Activated CD8-positive, alpha-beta memory T cell treated with anti-CD3 and anti-CD28 coated beads, Interleukin-2, amount 10 ng/mL, durations not matched to agents 7 days and 5 days (primary cell): ENCODE results near the gene ELFN1. TPM values are rescaled to one million over a fixed set of nuclear protein-coding genes. Genes with fewer than 3 reads are reported as not detected.
"Not testable (repeated sequence)": the region's sequence is repeated elsewhere in the genome, so short reads cannot be mapped to it uniquely, and the experiment has no call there.

Source experiments
- ATAC-seq: fragments of 150-1000 bp; cut with Tn5 transposase; one replicate; pipeline ENCODE4 v1.10.0; 2021; ENCODE audit warnings: moderate library complexity
- CTCF ChIA-PET: fragments of 350-600 bp; sonication (Branson Sonifier 250); formaldehyde crosslinking; loops from one replicate; lab custom pipeline; 2021; ENCODE audit warnings: antibody characterized with exemption; lab: Charles Lee
- DNase-seq: peaks from one replicate; pipeline ENCODE4 v3.0.0-alpha.2; 2020
- H3K27ac Mint-ChIP-seq: one replicate; pipeline ENCODE4 v1.8.0; 2021; ENCODE audit warnings: mild to moderate bottlenecking, mixed read lengths
- H3K27me3 Mint-ChIP-seq: one replicate; pipeline ENCODE4 v1.8.0; 2021; ENCODE audit warnings: mixed read lengths
- H3K36me3 Mint-ChIP-seq: one replicate; pipeline ENCODE4 v1.8.0; 2021; ENCODE audit warnings: mild to moderate bottlenecking, mixed read lengths
- H3K4me1 Mint-ChIP-seq: one replicate; pipeline ENCODE4 v1.8.0; 2021; ENCODE audit warnings: mixed read lengths
- H3K4me3 Mint-ChIP-seq: one replicate; pipeline ENCODE4 v1.8.0; 2021; ENCODE audit warnings: mild to moderate bottlenecking, moderate library complexity, mixed read lengths
- H3K9me3 Mint-ChIP-seq: one replicate; pipeline ENCODE4 v1.8.0; 2022; ENCODE audit warnings: low read depth, mixed read lengths
- total RNA-seq, 2 experiments: library from RNA; stranded (reverse); gene quantifications; one replicate each; pipeline ENCODE4 v1.2.3, GENCODE V29; 2021

Gene ELFN1
- total RNA-seq, 2 experiments from 2014 or later = not detected

GRCh38 chr7:1713502-1714484 is 43.7 kb downstream of the ELFN1 start:
- peaks cover 6% of the 10 kb centered on the region for H3K9me3 Mint-ChIP-seq
- DNase-seq (no peak), ATAC-seq (no peak)
- no peaks in the 10 kb centered on the region for H3K4me1 Mint-ChIP-seq
- H3K27ac Mint-ChIP-seq = no peak overlapping the region
- CTCF ChIA-PET = no interaction called here
- no peak overlapping the region for H3K4me3 Mint-ChIP-seq
- H3K27me3 Mint-ChIP-seq = no peaks in the 10 kb centered on the region
- no peaks in the 10 kb centered on the region for H3K36me3 Mint-ChIP-seq

- Mint-ChIP-seq H3K4me3 (no peak overlapping the region), H3K4me1 (no peaks in the 10 kb centered on the region), H3K9me3 (peaks cover 2% of the 10 kb centered on the region), H3K27ac (no peak overlapping the region), H3K36me3 (no peaks in the 10 kb centered on the region), H3K27me3 (no peaks in the 10 kb centered on the region)
- DNase-seq (no peak), ATAC-seq (no peak)
- CTCF ChIA-PET = no interaction called here
Measured at GRCh38 chr7:1714583-1715330, 44.7 kb downstream of the ELFN1 start.

GRCh38 chr7:1715331-1715625 is 45.2 kb downstream of the ELFN1 start:
- no peak overlapping the region for H3K27ac Mint-ChIP-seq
- no peak for ATAC-seq
- DNase-seq = no peak
- CTCF ChIA-PET = no interaction called here
- no peaks in the 10 kb centered on the region for H3K4me1 Mint-ChIP-seq
- no peaks in the 10 kb centered on the region for H3K36me3 Mint-ChIP-seq
- no peak overlapping the region for H3K4me3 Mint-ChIP-seq
- no peaks in the 10 kb centered on the region for H3K27me3 Mint-ChIP-seq
- H3K9me3 Mint-ChIP-seq = no peaks in the 10 kb centered on the region

GRCh38 chr7:1715671-1716074 is 45.6 kb downstream of the ELFN1 start:
- no peaks in the 10 kb centered on the region for H3K4me1 Mint-ChIP-seq
- DNase-seq (no peak), ATAC-seq (no peak)
- no peaks in the 10 kb centered on the region for H3K27me3 Mint-ChIP-seq
- H3K36me3 Mint-ChIP-seq = no peaks in the 10 kb centered on the region
- CTCF ChIA-PET = no interaction called here
- no peaks in the 10 kb centered on the region for H3K9me3 Mint-ChIP-seq
- H3K4me3 Mint-ChIP-seq = no peak overlapping the region
- no peak overlapping the region for H3K27ac Mint-ChIP-seq

- Mint-ChIP-seq H3K4me3 (no peak overlapping the region), H3K27ac (no peak overlapping the region), H3K4me1 (no peaks in the 10 kb centered on the region), H3K36me3 (no peaks in the 10 kb centered on the region), H3K9me3 (no peaks in the 10 kb centered on the region), H3K27me3 (no peaks in the 10 kb centered on the region)
- DNase-seq (no peak), ATAC-seq (no peak)
- CTCF ChIA-PET = no interaction called here
Measured at GRCh38 chr7:1716263-1717094, 46.4 kb downstream of the ELFN1 start.

- CTCF ChIA-PET = no interaction called here
- DNase-seq = no peak
- no peaks in the 10 kb centered on the region for H3K27me3 Mint-ChIP-seq
- no peak overlapping the region for H3K27ac Mint-ChIP-seq
- no peaks in the 10 kb centered on the region for H3K36me3 Mint-ChIP-seq
- no peaks in the 10 kb centered on the region for H3K9me3 Mint-ChIP-seq
- no peak for ATAC-seq
- H3K4me1 Mint-ChIP-seq = no peaks in the 10 kb centered on the region
- H3K4me3 Mint-ChIP-seq = no peak overlapping the region
Measured at GRCh38 chr7:1717095-1717483, 47.0 kb downstream of the ELFN1 start.

GRCh38 chr7:1717903-1718676 is 48.0 kb downstream of the ELFN1 start:
- H3K36me3 Mint-ChIP-seq = no peaks in the 10 kb centered on the region
- H3K9me3 Mint-ChIP-seq = no peaks in the 10 kb centered on the region
- no peak overlapping the region for H3K27ac Mint-ChIP-seq
- H3K4me3 Mint-ChIP-seq = no peak overlapping the region
- H3K27me3 Mint-ChIP-seq = no peaks in the 10 kb centered on the region
- no peak for ATAC-seq
- H3K4me1 Mint-ChIP-seq = no peaks in the 10 kb centered on the region
- CTCF ChIA-PET = no interaction called here
- no peak for DNase-seq

- H3K4me3 Mint-ChIP-seq, H3K36me3 Mint-ChIP-seq, H3K9me3 Mint-ChIP-seq, DNase-seq, H3K27ac Mint-ChIP-seq, H3K4me1 Mint-ChIP-seq, H3K27me3 Mint-ChIP-seq, CTCF ChIA-PET, ATAC-seq: not testable (repeated sequence)
Measured at GRCh38 chr7:1718850-1719249, 48.8 kb downstream of the ELFN1 start.

GRCh38 chr7:1719256-1719655 is 49.2 kb downstream of the ELFN1 start:
- H3K36me3 Mint-ChIP-seq, ATAC-seq, H3K4me1 Mint-ChIP-seq, H3K9me3 Mint-ChIP-seq, H3K4me3 Mint-ChIP-seq, CTCF ChIA-PET, DNase-seq, H3K27me3 Mint-ChIP-seq, H3K27ac Mint-ChIP-seq: not testable (repeated sequence)

GRCh38 chr7:1719913-1720312 is 49.8 kb downstream of the ELFN1 start:
- no peak for DNase-seq
- Mint-ChIP-seq H3K27me3 (no peaks in the 10 kb centered on the region), H3K36me3 (no peaks in the 10 kb centered on the region), H3K9me3 (no peaks in the 10 kb centered on the region), H3K4me1 (no peaks in the 10 kb centered on the region), H3K4me3 (no peak overlapping the region), H3K27ac (no peak overlapping the region)
- ATAC-seq = no peak
- CTCF ChIA-PET = no interaction called here

- CTCF ChIA-PET = no interaction called here
- H3K27ac Mint-ChIP-seq = no peak overlapping the region
Measured at GRCh38 chr7:1720326-1720725, 50.2 kb downstream of the ELFN1 start.

GRCh38 chr7:1721047-1721690 is 51.1 kb downstream of the ELFN1 start:
- ATAC-seq (no peak), DNase-seq (no peak)
- Mint-ChIP-seq H3K4me1 (no peaks in the 10 kb centered on the region), H3K27me3 (peaks cover 4% of the 10 kb centered on the region), H3K9me3 (no peaks in the 10 kb centered on the region), H3K27ac (no peak overlapping the region), H3K4me3 (no peak overlapping the region), H3K36me3 (no peaks in the 10 kb centered on the region)
- CTCF ChIA-PET = no interaction called here

More at GRCh38 chr7:1720326-1720725, 50.2 kb downstream of the ELFN1 start:
- no peaks in the 10 kb centered on the region for H3K36me3 Mint-ChIP-seq
- ATAC-seq (no peak), DNase-seq (no peak)
- H3K4me1 Mint-ChIP-seq = no peaks in the 10 kb centered on the region
- H3K4me3 Mint-ChIP-seq = no peak overlapping the region
- no peaks in the 10 kb centered on the region for H3K9me3 Mint-ChIP-seq
- H3K27me3 Mint-ChIP-seq = no peaks in the 10 kb centered on the region
